ENCODE results near the gene CGREF1. TPM values are rescaled to one million over a fixed set of nuclear protein-coding genes. Genes with fewer than 3 reads are reported as not detected.

Gene CGREF1
- total RNA-seq, 4 donors from 2014 or later = 1.3 to 9.3 (median 5.5) TPM

DNA sequence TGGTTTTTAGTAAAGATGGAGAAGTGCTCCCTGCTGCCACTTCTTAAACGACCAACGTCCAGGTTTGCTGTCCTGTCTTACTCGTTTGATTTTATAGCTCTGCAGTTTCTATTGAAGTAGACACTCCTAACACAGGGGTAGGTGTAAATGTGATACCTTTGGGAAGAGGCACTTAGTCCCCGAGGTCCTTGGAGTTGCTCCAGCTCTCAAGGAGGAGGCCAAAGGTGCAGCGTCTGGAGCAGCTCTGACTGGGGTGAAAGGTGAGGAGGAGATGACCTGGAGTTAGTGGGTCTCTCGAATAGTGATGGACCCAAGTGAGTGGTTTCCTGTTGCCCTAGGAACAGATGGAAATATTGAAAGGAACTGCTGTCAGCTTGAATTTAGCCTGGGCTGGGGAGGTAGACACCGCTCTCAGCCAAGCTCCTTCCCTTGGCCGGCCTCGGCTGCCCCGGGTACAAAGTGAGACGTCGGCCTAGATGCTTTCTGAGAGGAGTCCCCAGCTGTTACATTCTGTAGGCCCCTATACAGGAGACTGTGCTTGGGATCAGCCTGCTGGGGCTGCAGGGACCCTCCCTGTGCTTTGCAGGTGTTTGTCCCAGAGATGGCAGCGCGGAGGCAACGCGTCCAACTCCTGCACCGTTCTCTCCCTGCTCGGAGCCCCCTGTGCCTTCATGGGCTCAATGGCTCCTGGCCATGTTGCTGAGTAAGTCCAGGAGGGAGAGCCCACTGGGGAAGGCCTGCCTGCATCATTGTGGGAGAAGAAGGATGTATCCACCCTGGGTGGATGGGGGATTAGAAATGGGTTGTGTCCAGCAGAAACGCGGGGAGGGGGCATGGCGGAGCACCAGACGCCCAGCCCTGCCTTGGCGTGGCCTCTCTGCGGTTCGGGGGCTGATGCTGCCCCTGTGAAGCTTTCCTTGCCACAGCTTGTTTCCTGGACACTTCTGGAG, 26.9 kb downstream of the CGREF1 start:
- ATAC-seq (ENCODE audit: low FRiP score) (no peak), DNase-seq (ENCODE audit: low spot score) (no peak)
- TF ChIP-seq, protein P1, sequence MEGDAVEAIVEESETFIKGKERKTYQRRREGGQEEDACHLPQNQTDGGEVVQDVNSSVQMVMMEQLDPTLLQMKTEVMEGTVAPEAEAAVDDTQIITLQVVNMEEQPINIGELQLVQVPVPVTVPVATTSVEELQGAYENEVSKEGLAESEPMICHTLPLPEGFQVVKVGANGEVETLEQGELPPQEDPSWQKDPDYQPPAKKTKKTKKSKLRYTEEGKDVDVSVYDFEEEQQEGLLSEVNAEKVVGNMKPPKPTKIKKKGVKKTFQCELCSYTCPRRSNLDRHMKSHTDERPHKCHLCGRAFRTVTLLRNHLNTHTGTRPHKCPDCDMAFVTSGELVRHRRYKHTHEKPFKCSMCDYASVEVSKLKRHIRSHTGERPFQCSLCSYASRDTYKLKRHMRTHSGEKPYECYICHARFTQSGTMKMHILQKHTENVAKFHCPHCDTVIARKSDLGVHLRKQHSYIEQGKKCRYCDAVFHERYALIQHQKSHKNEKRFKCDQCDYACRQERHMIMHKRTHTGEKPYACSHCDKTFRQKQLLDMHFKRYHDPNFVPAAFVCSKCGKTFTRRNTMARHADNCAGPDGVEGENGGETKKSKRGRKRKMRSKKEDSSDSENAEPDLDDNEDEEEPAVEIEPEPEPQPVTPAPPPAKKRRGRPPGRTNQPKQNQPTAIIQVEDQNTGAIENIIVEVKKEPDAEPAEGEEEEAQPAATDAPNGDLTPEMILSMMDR (IDR thresholded peaks at IDR 0.05) = no peak

DNA sequence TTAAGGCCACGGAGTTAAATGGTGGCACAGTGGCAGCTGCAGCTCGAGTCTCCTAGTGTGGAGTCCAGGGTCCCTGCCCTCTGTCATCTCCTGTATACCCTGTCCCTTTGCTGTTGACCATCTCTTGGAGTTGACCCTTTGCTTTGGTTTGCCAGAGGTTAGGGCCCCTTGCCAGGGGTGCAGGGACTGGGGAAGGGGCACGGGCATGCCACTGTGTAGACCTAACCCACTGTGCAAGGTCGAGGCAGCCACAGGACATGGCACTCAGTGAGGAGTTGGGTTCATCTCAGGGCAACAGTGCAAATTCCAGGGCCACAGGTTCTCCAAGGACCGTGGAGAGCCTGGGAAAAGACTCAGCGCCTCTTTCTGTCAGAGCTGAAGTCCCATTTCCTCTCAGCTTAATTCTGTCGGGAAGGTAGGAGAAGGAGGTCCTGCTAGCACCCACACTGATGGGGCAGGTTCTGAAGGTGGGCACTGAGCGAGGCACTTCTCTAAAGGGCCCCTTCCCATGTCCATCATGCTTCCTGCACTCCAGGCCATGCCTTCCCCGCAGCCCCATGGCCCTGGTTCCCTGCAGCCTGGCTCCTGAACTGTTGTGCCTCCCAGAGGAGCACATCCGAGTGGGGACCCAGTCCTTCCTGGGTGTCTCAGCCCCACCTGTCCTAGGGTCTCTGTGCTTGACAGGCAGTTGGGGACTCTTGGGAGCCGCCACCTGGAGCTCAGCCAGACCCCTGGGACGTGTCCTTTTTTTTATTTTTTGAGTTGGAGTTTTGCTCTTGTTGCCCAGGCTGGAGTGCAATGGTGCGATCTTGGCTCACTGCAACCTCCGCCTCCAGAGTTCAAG, 29.6 kb downstream of the CGREF1 start:
- ATAC-seq (ENCODE audit: low FRiP score) (no peak), DNase-seq (ENCODE audit: low spot score) (no peak)
- TF ChIP-seq, protein P1 (IDR thresholded peaks at IDR 0.05) = no peak

DNA sequence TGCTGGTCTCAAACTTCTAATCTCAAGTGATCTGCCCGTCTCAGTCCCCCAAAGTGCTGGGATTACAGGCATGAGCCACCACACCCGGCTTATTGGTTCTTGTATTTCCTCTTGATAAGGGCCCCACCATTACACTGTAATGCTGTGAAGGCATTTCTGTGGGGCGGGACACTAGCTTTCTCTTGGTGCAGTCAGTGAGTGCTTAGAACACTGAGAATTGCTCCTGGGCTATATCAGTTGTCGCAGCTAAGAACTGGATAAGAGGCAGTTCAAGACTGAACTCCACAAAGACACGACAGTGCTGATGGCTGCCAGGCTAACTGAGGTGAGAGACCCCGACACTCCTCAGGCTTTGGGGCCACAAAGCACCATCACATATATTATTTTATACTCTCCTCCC, 30.3 kb downstream of the CGREF1 start:
- TF ChIP-seq, protein P1 (IDR thresholded peaks at IDR 0.05) = no peak
- ATAC-seq (ENCODE audit: low FRiP score) (no peak), DNase-seq (ENCODE audit: low spot score) (no peak)

DNA sequence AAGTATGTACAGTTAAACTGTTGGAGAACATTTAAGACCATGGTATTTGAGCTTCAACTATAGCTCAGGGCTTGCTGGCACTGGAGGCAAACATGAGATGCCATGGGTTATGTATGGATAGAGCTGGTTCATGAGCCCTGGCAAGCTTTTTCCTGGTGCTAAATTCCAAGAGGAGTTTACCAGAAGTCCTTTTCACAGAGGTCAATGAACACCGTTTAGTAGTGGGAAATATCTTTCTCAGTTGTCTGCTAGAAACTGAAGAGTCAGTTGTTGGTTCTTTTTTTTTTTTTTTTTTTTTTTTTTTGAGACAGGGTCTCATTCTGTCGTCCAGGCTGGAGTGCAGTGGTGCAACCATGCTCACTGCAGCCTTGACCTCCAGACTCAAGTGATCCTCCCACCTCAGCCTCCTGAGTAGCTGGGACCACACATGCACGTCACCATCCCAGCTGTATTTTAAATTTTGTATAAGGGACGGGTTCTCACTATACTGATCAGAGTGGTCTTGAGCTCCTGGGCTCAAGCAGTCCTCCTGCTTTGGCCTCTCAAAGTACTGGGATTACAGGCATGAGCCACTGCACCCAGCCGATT, 31.0 kb downstream of the CGREF1 start:
- DNase-seq (ENCODE audit: low spot score) (no peak), ATAC-seq (ENCODE audit: low FRiP score) (no peak)
- TF ChIP-seq, protein P1 (IDR thresholded peaks at IDR 0.05) = no peak

DNA sequence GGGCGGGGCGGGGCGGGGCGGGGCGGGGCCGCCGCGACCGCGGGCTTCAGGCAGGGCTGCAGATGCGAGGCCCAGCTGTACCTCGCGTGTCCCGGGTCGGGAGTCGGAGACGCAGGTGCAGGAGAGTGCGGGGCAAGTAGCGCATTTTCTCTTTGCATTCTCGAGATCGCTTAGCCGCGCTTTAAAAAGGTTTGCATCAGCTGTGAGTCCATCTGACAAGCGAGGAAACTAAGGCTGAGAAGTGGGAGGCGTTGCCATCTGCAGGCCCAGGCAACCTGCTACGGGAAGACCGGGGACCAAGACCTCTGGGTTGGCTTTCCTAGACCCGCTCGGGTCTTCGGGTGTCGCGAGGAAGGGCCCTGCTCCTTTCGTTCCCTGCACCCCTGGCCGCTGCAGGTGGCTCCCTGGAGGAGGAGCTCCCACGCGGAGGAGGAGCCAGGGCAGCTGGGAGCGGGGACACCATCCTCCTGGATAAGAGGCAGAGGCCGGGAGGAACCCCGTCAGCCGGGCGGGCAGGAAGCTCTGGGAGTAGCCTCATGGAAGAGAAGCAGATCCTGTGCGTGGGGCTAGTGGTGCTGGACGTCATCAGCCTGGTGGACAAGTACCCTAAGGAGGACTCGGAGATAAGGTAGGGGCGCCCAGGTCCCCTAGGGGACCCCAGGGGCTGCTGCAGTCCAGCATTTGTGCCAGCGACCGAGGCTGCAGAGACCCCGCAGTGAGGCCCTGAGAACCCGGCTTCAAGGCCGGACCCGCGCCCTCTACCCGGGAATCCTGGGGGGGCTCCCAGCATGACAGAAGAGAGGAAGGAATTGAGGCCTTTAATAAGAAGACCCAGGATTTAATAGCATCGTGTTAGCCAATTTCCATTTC, 32.0 kb downstream of the CGREF1 start, which contains the start of gene KHK:
KHK (plus strand) TSS at position 49 of the 870 bp plus-strand sequence; CDS start at position 537, 488 bp downstream.
- ATAC-seq (ENCODE audit: low FRiP score) = peak; percentile 25
- DNase-seq (ENCODE audit: low spot score) = no peak
- TF ChIP-seq, protein P1 (IDR thresholded peaks at IDR 0.05) = no peak

Measured in omental fat pad (tissue), 4 donors.